HL-60 (cell line): ENCODE measurements around the gene CTNND2.

Experiments
- GABPA ChIP-seq: IDR thresholded peaks from 2 replicates; pipeline ENCODE4 v1.6.1; 2012; ENCODE audit warnings: low read depth
- SPI1 ChIP-seq: IDR thresholded peaks from 2 replicates; pipeline ENCODE4 v1.6.1; 2012; ENCODE audit warnings: low read depth, mild to moderate bottlenecking, borderline replicate concordance
- TF ChIP-seq, protein P1 (sequence below): IDR thresholded peaks from one replicate; pipeline ENCODE4 v1.5.1; 2011; ENCODE audit warnings: low read length, control low read depth, inconsistent platforms; ENCODE audit not compliant: insufficient read depth

- no peak for TF ChIP-seq SPI1
- TF ChIP-seq, protein P1, sequence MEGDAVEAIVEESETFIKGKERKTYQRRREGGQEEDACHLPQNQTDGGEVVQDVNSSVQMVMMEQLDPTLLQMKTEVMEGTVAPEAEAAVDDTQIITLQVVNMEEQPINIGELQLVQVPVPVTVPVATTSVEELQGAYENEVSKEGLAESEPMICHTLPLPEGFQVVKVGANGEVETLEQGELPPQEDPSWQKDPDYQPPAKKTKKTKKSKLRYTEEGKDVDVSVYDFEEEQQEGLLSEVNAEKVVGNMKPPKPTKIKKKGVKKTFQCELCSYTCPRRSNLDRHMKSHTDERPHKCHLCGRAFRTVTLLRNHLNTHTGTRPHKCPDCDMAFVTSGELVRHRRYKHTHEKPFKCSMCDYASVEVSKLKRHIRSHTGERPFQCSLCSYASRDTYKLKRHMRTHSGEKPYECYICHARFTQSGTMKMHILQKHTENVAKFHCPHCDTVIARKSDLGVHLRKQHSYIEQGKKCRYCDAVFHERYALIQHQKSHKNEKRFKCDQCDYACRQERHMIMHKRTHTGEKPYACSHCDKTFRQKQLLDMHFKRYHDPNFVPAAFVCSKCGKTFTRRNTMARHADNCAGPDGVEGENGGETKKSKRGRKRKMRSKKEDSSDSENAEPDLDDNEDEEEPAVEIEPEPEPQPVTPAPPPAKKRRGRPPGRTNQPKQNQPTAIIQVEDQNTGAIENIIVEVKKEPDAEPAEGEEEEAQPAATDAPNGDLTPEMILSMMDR = no peak
- TF ChIP-seq GABPA = no peak
Measured at GRCh38 chr5:11075035-11075805, 829.0 kb downstream of the CTNND2 start.
